Stimulated activated CD4-positive, alpha-beta T cell treated with anti-CD3 and anti-CD28 coated beads, Interleukin-15, amount 100 ng/mL, for 48 hours (primary cell): ENCODE measurements around the gene FAM216B.
"Not testable (repeated sequence)": the region's sequence is repeated elsewhere in the genome, so short reads cannot be mapped to it uniquely, and the experiment has no call there.

Experiments used
- DNase-seq, 2 donors: peaks; one replicate each; pipeline ENCODE4 v3.0.0-alpha.2; 2020; ENCODE audit warnings: low read depth in 2 of 2

The FAM216B gene

DNA sequence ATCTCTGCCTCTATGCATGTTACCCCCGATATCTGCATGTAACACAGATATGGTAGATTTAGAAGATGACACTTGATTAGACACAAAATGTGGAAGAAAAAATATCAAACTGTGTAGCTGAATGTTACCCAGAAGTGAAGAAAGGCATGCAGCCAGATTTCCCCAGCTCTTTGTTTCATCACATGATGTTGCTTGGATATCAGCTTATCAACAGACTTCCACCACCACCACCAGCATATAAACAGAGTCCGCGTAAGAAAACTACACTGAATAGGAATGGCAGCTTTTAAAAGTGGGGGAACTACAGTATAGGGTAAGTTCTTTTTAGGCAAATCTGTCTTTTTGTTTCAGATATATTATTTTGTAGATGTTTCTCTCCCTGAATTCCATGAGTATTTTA lies at the start of gene FAM216B:
Gene FAM216B (plus strand): TSS at position 233 of the 400 bp plus-strand sequence. CDS start 2,484 bp downstream, outside the sequence.
- no peak for DNase-seq

DNA sequence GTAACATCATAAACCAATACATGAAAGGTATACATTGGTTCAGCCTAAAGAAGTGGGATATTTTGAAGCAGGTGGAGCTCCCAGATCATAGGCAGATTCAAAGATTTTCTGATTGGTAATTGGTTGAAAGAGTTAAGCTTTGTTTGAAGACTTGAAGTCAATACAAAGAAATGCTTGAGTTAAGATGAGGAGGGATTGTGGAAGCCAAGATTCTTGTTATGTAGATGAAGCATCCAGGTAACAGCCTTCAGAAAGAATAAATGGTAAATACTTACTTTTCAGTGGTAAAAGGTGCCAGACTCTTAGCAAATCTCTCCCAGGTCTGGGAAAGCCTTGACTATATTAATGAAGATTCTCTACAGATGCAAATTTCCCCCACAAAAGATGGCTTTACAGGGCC lies 49.3 kb upstream of the FAM216B start:
- no peak for DNase-seq

DNA sequence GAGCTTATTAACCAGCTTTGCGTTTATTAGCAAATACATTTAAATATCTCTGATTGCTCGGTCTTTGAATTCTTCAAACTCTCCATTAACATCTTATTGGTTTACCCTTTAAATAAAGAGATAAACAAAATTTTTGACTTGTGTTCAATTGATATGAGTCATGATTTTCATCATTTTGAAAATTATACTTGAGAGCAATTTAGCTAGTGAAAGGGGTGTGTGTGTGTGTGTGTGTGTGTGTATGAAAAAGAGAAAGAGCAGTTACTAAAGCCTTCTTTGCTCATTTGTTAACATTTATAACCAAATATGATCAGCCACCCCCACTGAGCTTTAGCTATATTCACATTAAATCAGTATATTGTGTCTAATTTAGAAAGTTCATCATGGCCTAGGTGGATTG lies 48.3 kb upstream of the FAM216B start:
- no peak for DNase-seq

DNA sequence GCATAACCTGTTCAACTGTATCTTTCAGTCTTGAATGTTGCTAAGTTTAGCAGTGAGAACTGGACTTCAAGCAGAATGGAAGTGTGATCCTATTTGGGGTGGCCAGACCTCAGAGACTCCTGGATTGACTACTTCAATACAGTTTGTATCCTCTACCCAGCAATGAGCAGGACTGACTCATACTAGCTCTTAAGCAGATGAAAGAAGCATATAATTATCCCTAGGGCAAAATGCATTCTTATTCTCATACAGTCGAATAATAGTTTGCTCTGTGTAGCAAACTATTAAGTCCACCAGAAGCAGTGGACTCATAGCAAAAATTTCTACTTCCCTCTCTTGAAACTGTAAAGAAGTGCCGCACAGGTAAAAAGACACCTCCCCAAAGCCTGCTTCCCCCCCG lies 46.4 kb upstream of the FAM216B start:
- no peak for DNase-seq

DNA sequence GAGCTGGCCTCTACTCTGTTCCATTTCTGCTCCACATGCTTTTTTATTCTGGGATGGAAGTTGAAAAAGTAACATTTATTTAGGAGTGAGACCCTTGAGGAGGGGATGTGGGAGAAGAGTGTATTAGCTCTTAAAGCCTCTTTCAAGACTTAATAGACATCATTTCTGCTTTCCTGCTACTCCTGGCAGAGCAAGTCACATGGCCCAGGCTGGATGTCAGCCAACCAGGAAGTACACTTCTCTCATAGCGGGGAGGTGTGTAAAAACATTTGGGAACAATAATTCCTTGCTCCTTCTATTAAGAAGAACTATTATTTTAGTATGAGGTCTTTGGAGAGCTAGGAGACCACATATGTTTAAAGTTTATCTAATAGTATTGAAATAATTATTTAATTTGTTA lies 40.6 kb upstream of the FAM216B start:
- no peak for DNase-seq

DNA sequence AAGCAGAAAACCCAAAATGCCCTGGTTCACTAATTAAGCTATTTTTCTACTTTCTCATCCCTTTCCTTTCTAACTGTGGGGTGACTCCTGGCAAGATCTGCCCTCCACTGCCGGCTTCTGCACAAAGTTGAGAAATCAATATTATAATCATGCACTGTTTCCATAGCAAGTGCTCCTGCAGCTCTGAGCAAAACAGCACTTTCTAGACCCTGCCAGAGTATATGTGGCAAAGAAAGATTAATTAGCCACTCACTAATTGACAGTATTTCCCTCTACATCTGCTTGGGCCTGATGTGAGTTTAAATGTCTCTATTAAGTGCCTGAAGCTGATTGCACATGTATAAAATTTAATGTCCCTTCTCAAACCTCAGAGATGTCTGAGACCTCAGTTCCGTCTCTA lies 39.5 kb upstream of the FAM216B start:
- DNase-seq: no peak

DNA sequence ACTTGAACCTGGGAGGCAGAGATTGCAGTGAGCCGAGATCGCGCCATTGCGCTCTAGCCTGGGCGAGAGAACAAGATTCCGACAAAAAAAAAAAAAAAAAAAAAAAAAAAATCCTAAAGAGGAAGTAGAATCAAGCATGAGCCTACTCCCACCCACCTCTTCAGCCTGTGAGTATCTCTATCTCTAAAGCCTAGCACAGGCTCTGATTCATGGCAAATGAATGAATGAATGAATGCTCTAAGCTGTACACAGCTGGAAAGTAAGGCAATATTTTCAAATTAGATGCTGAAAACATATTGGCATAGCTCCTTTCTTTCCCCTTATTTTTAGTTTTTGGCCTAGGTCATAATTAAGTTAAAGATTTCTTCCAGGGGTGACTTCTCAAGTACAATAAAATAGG lies 35.7 kb upstream of the FAM216B start:
- no peak for DNase-seq

DNA sequence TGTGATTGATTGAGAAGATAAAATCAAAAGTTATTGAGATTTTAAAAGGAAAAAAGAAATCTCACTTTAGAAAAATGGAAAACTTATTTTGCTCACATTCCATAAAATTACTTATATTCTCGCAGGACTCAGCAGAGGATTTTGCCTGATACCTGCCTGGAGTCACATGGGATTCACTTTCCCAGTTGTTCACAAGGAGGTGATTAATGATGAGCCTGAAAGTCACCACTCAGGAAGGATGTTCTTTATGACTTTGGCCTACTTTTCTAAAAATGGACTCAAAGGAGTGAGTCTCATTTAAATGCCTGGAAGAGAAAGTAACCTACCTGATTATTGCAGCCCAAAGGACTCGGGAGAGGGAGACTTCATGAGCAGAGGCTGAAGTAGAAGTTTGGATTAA lies 34.5 kb upstream of the FAM216B start:
- DNase-seq: no peak

DNA sequence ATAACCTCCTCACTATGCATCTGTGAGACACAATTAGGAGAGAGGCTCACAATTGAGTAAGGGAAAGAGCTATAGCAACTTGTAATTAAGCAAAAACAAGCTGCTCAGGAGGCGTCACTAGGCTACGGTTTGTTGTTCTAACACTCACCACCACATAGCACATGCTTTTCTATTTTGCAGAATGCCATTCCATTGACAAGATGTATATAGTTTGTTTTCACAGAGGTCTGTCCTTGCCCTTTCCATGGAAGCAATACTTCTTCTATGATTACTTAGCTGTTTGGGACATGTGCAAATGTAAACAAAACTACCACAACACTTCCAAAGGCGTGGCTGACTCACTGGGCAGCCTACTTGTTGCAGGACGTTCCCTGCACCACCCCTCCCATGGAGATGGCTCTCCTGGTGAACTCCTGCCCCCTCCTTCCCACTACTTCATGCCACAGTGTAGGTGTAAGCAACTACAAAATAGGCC lies 33.9 kb upstream of the FAM216B start:
- DNase-seq: no peak

DNA sequence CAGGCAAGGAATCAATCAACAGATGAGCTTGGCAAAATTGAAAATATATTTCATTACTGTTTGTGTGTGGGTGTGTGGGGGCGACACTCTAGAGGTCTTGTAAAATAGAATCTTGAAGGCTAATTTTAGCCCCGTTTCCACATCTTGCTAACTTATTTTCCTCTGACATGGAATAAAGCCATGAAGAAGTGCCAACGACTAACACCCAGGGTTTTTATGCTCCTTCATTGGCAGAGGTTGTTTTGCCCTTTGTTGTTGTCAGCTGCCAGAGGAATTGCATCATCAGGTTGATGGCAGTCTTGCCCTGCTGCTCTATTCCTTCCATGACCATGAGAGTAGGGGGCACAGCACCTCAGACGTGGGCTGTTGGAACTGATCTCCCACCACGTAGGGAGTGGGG lies 30.6 kb upstream of the FAM216B start:
- no peak for DNase-seq

DNA sequence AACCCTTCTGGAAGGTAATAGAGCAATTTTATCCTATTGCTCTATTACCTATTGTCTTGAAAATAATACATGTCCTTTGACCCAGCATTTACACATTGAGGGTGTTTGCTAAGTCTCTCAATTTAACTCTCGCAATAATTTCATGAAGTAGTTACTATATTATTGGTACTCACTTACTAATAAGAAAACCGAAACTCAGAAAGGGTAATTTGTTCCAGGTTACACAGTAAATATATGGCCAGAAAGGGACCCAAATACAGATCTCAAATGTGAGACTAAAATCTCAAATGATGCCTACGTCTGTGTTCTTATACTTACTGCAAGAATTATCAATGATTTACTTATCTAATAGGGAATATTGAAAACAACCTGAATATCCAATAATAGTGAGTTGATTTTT lies 29.7 kb upstream of the FAM216B start:
- DNase-seq: no peak

DNA sequence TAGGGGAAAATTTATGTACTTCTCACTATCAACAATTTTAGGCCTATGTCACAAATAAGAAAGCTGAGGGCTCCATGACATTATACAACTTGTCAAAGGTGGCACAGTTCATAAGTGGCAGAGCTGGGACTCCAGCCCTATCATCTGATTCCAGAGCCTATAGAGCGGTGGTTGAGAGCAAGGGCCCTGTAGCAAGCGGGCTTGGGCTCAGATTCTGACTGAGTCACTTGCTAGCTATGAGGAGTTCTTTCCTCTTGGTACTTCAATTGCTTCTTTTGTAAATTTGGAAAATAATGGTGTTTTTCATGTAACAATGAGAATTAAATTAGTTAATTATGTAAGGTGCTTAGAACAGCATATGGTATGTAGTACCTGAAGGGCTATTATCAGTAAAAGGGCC lies 28.7 kb upstream of the FAM216B start:
- DNase-seq: no peak

DNA sequence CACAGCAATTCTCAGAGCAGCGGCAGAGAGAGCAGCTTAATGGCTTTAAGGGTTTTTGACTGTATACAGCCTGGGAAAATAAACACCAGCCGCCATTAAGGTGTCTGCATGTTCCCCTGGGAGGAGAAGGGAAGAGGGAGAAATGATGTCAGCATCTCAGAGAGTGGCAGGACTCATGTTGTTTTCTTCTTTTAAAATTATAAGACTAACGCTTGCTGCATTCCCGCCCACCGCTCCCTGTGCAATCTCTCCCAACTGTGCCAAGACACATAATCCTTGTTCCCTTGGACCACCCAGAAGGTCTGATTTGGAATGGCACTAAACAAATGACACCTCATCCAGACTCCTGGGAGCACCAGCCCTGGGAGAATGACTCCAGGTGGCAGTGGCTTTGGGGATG lies 27.7 kb upstream of the FAM216B start:
- no peak for DNase-seq

DNA sequence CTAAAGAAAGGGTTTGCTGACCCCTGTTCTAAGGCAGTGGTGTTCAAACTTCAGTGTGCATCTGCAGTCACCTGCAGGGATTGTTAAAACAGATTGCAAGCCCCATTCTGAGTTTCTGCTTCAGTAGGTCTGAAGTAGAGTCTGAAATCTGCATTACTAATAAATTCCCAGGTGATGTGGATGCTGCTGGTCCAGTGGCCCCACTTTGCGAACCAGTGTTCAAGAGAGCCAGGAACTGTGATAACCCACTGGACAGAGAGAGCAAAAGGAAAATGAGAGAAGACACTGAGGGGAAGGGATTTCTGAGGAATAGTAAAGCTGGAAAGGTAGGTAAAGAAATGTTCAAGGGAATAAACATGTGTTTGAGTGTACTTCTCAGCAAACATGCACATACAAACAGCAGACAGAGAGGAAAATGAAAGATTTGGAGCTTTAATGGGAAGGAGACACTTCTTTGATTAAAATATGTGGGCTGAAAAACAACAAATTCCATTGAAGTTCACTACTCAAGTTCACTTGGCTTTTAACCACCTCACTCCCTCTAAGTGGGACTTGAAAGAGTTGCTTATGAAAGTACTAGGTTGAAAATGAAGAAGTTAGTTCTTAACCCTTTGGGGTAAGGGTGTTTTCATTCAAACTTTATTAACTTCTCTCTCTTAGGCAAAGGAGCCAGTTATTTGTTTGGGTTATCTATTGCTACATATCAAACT lies 26.4 kb upstream of the FAM216B start:
- no peak for DNase-seq

DNA sequence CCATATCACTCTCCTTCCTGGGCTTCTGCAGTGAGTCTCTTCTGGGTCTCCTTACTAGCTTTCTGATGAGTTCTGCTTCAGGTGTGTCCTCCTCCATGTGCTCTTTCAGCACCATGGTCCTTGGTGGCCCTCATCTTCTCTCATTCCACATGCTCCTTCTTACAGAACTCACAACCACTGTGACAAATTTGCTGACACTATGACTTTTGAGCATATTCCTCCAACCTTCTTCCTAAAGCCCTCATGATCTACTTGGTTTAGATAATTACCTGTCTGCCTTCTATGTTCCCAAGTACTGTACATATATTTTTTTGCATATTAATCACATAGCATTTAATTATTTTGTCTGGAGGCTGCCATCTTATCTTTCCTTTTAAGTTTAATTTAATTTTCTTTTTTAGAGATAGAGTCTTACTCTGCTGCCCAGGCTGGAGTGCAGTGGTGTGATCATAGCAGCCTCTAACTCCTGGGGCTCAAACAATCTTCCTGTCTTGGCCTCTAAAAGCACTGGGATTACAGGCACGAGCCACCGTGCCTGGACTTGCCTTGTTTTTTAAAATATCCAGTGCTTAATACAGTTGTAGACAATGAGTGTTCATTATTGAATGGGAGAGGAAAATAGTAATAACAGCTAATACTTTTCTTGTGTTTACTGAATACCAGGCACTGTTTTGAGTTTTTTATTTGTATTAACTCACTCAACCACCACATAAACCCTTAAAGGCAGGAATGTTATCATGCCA lies 23.5 kb upstream of the FAM216B start:
- no peak for DNase-seq

DNA sequence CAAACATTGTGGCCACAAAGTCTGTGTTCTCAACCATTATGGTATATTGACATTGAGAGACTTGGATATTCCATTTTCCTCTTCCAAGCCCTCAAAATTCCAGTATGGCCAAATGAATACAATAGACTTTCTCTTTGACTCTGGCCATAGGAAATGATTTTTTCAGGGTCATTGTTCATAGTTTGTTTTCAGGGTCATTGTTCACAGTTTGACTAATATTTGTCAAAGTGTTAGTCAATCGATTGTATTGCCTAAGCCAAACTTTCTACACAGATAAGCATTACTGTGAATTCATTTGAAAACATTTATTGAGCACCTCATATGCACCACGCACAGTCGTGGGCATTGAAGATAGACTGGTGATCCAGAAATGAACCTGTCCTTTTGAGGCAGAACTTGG lies 22.9 kb upstream of the FAM216B start:
- DNase-seq: no peak

DNA sequence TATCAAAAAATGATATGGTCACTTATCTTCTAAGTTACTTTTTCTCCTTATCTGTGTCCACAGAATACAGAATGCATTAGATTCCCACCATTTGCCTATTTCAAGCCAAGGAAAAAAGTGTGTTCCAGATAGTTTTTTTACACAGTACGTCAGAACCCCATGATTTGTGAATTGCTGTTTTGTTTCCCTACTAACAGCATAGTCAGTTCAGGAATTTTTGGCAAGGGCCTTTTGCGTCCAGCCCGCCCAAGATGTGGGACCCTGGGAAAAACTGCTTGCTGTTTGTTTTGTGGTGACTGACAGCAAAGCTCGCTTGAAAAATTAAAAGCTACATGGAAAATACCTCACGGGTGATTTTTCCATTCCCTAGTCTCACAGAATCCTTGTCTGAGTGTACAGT lies 20.4 kb upstream of the FAM216B start:
- no peak for DNase-seq

DNA sequence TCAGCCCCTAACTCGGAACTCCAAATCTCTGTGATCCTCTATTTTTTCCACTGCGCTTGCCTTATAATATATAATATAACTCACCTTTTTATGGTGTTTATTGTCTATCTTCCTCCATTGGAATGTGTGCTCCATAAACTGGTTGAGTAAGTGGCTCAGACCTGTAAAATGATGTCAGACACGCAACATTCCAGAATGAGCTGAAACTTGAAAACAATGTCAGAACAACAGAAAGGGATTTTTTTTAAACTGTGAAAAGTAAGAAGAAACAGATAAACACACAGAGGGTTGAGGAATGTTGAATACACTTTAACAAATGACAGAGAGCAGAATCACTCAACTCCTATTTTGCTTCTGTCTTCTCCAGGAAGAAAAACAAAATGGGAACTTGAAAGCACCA lies 19.1 kb upstream of the FAM216B start:
- DNase-seq: no peak

DNA sequence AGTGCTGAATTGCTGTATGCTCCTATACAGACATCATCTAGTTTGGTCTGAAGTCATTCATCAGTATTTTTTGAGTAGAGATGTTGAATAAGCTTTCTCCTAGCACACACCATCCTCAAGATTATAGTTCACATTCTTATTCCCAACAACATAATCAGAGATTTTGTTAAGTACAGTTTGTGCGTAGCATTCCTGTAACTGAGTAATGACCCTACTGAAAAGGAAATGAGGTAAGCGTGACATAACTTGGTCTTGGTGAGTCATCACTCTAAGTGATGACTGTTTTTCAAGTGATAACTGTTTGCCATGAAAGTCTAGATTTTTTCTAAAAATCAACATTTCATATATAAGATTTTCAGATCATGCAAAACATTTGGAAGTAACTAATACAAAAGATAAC lies 18.5 kb upstream of the FAM216B start:
- DNase-seq: no peak

DNA sequence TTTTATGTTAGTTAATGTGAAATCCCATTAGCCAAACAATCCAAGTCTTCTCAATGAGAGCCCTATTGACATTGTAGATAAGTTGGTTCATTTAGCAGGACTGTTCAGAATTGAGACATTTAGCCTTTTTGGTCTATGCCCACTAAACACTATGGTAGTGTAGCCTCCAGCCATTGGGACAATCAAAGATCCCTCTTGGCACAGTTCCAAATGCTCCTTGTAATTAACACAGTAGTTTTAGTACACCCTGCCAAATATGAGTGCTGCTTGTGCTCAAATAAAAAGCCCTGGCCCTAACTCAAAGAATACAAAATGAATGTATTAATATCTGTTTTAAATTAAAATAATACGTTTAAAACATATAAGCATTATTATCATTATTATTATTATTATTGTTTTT lies 15.4 kb upstream of the FAM216B start:
- no peak for DNase-seq

DNA sequence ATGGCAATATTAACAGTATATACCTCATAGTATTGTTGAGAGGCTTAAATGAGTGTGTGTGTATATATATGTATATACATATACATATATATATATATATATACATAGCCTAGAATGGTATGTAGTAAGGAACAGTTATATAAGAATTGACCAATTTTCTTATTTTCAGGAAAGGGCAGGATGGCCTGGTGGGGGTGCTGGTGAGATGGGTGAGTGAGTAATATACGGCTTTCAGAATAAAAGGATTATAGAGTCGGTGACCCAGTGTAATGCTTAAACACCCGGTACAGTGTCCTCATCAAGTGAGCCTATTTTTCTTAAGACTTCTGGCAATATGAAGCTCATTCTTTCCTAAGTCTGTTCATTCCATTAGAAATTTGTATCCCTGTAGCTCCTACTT lies 11.7 kb upstream of the FAM216B start:
- no peak for DNase-seq

DNA sequence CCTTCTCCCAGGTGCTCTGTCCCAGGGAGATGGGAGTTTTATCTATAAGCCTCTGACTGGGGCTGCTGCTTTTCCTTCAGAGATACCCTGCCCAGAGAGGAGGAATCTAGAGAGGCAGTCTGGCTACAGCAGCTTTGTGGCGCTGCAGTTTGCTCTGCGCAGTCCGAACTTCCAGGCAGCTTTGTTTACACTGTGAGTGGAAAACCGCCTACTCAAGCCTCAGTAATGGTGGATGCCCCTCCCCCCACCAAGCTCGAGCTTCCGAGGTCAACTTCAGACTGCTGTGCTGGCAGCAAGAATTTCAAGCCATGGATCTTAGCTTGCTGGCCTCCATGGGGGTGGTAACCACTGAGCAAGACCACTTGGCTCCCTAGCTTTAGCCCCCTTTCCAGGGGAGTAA lies 4.8 kb upstream of the FAM216B start:
- not testable (repeated sequence) for DNase-seq

DNA sequence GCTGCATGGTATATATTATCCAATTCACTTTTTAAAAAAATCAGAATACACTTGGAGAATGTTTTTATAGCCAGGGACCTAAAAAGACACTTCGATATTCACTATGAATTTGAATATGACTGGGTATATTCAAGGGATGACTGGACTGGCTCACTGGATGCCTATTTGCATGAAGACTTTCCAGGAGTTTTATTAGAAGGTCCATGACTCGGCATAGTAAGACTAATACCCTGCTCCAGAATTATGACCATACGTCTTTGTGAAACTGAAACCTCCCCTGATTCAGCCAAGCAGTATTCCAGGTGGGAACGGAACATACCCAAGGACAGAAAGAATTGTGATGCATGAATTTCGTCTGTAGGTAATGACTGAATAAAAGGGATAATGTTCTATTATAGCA lies 3.9 kb upstream of the FAM216B start:
- no peak for DNase-seq

DNA sequence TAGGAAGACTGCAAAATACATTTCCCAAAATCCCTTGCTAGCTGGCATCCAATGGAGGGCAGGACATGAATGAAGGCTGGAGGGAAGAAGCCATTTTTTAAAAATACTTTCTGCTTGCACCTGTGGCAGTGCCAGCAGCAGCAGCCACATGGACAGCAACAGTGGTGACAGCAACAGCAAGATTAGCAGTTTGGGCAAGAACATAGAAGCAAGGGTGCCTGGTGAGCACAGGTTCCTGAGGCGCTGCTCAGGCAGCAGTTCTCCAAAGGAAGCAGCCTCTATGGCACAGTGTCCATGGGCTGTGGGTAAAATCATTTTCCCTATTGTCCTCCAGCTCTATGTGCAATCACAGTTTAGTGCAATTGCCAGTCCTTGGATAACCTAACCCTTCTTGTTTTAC lies 1.3 kb upstream of the FAM216B start:
- no peak for DNase-seq
